Dedifferentiated amniotic fluid mesenchymal stem cell (primary cell): ENCODE data around the gene FAM168A.

Source experiments
- DNase-seq: peaks from one replicate; pipeline ENCODE4 v3.0.0-alpha.2; 2016; ENCODE audit errors: extremely low spot score

The FAM168A gene, protein sequence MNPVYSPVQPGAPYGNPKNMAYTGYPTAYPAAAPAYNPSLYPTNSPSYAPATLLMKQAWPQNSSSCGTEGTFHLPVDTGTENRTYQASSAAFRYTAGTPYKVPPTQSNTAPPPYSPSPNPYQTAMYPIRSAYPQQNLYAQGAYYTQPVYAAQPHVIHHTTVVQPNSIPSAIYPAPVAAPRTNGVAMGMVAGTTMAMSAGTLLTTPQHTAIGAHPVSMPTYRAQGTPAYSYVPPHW

DNA sequence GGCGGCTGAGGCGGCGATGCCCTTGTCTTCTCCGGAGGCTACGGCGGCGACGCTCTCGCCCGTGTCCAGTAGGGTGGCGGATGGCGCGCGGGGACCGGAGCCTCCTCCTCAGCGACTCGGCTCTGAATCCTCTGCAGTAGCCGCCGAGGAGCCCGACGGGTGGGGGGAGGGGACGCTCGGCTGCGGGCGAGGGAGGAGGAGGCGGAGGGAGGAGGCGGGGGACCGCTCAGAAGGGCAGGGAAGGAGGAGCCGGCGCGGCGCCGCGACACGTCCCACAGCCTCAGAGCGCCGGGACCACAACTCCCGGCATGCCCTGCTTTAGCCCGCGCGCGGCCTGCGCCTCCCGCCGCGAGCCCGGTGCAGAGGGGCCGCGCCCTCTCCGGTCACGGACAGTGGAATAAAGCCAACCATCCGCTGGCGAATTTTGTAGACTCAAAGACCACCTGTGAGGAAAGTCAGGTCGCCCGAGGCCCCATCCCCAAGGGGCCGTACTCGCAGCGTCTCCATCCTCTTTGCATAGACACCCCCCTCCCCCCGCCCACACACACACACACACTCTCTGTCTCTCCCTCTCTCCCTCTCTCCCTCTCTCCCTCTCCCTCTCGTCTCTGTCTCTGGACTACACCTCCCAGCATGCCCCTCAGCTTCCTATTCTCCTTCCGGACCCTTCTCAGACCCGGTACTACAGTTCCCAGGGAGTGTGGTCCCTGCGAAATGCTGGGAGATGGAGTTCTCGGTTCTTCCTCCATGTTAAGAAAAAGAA, at the start of gene FAM168A:
Gene FAM168A (minus strand): TSS at position 157 of the 763 bp plus-strand sequence. CDS start 129,638 bp downstream, outside the sequence.
- DNase-seq = peak; percentile 98

DNA sequence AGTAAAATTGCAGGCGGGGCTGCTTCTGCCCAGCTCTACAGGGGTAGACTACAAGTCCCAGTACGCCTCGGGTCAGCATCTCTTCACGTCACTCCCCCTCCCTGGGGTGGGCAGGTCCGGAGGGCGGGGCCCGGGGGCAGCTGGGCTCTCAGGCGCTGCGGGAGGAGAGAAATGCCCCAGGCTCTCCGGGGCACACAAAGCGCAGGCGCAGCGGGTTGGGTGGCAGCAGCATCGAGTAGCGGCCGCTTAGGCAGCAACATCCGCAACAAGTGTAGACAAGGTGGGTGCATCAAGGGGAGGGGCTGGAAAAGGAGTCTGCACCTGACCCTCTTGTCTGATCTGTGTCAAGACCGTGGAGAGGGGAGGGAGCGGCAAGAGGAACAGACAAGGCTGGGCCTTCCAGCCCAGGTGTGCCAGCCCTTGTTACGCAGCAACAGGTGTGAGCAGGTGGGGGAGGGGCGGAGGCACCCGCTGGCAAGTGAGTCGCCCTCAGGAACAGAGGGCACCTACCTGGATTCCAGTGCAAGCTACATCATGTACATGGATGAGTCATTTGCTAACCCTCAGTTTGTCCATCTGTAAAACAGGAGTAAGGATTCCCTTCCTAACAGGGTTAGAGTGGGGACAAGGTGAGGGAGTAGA, 49.7 kb upstream of the FAM168A start:
- DNase-seq = peak; percentile 70

DNA sequence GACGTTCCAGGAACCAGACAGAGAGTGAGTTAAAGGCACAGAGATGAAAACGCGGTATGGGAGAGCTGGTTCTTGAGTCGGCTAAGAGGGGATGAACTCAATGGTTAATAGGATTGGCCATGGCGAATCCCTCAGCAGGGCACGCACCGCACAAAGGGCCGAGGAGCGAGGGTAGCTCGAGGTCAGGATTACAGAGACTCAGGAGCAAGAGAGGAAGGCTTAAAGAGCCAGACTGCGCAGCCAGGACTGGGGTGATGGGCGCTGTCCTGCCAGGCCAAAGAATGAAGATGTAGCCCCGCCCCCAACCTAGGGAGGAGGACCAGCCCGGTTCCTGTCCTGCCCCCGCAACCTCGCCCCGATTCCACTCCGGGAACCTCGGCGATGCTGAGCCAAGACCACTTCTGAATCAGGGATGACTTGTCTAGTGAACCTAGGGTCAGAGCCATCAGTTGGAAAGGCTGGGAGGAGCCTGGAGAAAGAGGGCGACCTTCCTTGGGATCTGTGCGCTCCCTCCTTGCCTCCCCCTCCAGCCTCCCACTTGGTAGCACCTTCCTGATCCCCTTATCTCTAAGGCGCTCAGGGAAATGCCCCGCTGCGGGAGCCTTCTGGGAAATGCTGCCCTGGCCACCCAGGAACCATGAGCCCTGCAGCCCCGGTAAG, 48.2 kb upstream of the FAM168A start, which contains the start of gene PLEKHB1:
Gene PLEKHB1 (plus strand): TSS at position 610 of the 660 bp plus-strand sequence. CDS start 28 bp downstream, at position 638.
- DNase-seq = no peak

DNA sequence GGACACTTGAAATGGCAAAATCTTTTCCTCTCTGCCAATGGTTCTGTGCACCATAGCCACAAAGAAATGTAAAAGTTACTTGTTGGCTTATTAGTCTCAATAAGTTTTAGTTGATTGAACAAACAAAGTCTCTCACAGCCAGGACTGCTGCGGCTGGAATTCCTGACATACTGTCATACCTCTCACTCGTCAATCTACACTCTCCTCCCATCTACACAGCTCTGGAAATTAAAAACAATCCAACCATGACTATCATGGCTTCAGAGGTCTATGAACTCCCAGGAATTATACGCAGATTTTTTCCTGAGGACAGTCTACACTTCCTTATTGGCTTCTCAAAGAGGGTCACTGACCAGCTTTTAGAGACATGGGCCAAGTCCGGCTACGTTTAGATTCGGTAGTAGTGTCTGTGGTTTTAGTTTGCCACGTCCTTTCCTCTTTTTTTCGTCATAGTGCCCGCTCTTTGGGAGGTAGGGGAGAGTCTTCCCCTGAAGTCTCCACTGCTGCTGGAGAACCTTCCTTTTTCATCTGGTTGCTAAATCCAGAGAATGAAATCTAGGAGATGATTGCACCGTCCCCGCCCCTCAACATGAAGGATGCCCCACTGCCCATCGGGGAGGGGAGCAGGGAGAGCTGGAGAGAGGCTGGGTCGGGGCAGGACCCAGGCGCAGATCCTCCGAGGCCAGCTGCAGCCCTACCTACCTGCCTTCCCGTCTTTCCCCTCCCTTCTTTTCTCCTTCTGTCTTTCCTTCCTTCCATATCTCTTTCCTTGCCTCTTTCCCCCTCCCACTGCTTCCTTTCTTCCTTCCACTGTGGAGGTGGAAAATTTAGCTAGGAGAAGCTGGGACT, 47.4 kb upstream of the FAM168A start:
- no peak for DNase-seq

DNA sequence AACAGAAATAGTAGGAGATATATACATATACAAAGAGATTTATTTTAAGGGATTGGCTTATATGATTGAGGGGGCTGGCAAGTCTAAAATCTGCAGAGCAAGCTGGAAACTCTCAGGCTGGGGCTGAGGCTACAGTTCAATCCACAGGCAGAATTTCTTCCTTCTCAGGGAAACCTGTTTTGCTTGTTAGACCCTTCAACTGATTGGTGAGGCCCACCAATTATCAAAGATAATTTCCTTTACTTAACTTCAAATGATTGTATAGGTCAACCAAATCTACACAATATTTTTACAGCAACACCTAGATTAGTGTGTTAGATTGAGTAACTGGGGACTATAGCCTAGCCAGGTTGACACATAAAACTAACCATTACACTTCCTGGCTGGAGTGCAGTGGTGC, 43.8 kb upstream of the FAM168A start:
- no peak for DNase-seq

DNA sequence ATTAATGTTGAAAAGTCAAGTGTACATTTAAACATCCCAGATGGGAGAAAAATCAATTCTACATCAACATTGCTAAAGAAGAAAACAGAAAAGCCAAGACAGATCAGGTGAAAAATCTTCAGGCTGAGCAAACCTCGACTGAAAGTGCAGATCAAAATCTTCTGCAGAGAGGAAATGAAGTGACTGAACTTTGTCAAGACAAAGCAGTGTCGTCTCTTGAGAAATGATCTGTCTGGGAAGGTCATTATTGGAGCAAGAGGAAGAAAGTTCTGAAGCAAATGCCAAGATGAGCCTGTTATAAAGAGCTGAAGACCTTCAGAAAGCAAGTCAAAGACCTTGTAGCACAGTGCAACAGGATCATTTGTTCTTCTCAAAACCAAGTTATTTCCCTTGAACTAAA, 42.7 kb upstream of the FAM168A start:
- no peak for DNase-seq

DNA sequence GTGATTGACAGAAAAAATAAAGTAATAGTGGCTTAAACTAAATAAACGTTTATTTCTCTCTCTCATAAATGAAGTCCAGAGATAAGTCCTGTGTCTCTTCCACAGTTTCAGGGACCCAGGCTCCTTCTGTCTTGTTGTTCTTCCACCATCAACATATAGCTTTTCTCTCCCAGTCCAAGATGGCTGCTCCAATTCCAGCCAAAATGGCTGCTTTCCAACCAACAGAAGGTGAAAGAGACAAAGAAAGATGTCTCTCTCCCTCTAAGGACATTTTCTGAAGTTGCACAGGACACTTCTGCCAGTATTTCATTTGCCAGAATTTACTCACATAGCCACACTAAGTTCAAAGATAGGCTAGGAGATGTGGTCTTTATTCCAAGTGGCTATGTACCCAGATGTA, 39.1 kb upstream of the FAM168A start:
- no peak for DNase-seq

DNA sequence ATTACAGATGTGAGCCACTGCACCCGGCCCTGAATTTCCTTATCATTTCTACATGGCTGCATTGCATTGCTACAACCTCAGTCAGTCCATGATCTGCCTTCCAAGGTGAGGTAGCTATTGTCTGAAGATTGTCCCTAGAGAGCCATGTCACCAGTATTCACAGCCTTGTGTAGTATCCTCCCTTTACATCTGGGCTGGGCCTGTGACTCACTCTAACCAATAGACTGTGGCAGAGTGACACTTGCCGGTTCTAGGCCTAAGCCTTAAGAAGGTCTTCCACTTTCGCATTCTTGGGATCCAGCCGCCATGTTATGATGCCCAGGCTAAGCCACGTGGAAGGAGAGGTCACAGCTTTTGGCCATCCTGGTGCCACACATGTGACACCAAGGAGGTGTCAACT, 38.3 kb upstream of the FAM168A start:
- no peak for DNase-seq

DNA sequence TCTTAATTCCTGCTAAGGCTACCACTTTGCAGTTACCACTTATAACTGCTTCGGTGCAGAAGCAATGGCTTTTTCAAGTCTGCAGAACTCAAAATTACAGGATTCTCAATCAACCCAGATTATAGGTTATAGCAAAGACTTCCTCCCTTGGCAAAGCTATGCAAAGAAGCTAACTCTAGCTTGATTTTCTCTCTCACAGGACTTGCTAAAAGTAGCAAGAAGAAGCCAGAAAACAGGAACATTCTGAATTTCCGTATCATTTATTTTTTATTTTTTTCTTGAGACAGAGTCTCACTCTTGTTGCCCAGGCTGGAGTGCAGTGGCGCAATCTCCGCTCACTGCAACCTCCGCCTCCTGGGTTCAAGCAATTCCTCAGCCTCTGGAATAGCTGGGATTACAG, 37.8 kb upstream of the FAM168A start:
- DNase-seq = no peak

DNA sequence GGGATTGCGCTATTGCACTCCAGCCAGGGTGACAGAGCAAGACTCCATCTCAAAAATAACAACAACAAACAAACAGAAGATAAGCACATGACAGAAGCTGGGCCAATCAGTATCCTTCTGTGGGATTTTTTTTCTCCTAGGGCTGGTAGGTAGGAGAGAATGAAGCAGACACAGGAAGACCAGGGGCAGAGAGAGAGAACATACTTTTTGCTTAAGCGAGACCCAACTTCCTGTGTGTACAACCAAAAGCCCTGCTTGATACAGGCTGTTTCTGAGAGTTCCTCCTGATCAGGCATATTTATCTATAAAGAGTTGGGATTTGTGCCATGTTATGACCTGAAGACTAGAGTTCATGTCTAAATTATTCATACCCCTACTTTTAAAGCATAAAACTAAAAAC, 36.1 kb upstream of the FAM168A start:
- DNase-seq = no peak

DNA sequence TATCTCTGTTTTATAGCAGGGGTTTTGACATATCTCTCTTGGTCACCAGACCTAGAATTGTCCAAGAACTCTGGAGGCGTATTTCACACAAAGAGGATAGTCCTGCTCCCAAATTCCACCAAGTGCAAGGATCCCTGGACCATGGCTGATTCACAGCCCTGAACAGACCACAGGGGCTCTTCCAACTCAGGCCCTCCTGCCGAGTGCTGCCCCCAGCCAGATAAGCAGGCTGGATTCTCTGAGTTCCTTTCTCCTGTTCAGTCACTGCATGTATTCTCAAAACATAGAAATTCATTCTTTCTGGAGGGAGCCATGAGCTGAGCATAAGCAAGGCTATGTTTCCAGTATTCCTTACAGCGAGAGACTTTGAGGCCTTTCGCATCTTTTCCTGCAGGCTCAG, 35.1 kb upstream of the FAM168A start:
- no peak for DNase-seq

DNA sequence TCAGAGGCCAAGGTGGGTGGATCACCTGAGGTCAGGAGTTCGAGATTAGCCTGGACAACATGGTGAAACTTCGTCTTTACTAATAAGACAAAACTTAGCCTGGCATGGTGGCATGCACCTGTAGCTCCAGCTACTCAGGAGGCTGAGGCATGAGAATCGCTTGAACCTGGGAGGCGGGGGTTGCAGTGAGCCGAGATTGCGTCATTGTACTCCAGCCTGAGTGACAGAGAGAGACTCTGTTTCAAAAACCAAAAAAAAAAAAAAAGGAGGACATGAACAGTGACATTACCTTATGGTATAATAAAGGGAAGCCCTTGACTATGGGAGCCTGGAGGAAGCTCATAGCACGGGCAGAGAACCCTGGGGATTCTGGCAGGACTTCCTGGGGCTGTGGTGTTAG, 32.0 kb upstream of the FAM168A start:
- DNase-seq = no peak

DNA sequence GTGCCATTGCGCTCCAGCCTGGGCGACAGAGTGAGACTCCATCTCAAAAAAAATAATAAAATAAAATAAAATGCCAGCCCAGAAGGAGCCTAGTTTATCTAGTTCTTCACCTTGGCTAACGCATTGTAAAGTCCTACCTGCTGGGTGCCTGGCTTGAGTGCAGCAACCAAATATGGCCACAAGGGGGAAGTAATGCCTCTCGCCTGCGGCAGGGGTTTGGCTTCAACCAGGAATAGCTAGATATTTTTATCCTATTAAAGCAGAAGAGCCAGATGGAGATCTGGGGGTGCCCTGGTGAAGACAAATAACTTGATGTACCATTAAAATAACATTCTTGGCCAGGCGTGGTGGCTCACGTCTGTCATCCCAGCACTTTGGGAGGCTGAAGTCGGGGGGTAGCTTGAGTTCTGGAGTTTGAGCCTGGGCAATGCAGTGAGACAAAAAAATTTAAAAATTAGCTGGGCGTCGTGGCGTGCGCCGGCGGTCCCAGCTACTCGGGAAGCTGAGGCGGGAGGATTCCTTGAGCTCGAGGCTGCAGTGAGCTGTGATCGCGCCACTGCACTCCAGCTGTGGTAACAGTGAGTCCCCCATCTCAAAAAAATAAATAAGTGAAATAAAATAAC, 27.9 kb upstream of the FAM168A start:
- DNase-seq = peak; percentile 72

DNA sequence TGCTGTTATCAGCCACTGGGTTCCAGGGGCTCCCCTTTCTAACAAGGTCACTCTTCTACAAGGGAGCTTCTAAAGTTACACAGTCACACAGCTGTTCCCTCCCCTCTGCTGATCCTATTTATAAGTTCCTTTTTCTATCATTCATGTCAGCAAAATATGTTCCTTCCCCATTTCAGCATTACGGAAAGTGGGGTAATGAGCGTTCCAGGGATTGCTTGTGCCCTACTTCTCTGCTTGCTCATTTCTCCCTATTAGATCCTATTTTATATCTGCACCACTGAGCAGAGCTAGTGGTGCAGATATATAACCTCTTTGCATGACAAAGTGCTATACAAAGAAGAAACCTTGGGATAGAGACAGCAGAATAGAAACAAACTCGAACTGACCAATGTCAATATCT, 25.8 kb upstream of the FAM168A start:
- DNase-seq = no peak

DNA sequence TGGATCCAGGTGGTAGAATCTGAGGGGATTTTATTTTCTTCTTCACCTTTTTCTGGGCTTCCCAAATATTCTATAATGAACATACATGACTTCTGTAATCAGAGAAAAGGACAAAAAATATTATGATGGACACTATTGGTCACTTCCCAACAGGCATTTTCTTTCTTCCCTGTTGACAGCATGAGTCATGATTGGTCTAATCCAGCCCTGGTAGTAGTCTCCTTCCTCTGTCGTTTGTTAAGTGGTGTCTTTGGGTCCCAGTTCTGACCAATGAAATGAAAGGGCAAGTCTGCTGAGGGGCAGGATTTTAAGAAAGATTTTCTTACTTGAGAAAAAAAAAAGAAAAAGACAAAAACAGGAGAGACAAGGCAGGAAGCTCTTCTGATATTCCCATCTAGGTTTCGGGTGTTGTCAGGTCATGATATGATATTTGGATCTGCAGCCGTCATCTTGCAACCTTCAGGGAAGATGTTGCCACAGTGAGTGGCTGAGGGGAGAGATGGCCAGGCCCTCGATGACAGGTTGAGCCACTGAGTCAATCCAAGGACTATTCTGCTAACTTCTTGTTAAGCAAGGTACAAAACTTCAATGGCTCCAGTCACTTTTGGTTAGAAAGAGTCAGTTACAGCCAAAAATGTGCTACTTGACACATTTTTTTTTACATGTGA, 25.1 kb upstream of the FAM168A start:
- DNase-seq = no peak

DNA sequence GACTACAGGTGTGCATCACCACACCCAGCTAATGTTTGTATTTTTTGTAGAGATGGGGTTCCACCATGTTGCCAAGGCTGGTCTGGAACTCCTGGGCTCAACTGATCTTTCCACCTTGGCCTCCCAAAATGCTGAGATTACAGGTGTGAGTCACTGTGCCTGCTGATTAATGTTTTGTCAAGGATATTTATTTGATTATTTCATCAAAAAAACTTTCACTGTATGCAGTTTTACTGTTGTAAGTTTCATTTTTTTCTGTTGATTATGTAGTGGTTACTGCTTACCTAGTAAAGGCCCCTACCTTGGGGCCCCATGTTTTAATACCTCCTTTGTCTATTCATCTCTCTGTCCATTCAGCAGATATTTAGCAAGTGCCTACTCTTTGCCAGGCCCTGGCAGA, 16.7 kb upstream of the FAM168A start:
- DNase-seq = no peak

DNA sequence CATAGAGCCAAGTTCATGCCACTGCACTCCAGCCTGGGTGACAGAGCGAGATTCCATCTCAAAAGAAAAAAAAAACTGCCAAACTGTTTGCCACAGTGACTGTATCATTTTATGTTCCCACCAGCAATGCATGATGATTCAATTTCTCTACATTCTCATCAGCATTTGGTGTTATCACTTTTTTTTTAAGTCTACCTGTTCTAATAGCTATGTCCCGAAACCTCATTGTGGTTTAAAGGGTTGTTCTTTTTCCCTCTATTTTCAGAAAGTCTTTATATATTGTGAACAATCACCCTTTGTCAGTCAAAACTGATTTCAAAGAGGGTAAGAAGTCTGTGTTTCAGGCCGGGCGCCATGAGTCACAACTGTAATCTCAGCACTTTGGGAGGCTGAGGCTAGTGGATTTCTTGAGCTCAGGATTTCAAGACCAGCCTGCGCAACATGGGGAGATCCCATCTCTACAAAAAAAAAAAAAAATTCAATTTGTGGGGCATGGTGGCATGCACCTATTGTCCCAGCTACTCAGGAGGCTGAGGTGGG, 14.8 kb upstream of the FAM168A start:
- no peak for DNase-seq

DNA sequence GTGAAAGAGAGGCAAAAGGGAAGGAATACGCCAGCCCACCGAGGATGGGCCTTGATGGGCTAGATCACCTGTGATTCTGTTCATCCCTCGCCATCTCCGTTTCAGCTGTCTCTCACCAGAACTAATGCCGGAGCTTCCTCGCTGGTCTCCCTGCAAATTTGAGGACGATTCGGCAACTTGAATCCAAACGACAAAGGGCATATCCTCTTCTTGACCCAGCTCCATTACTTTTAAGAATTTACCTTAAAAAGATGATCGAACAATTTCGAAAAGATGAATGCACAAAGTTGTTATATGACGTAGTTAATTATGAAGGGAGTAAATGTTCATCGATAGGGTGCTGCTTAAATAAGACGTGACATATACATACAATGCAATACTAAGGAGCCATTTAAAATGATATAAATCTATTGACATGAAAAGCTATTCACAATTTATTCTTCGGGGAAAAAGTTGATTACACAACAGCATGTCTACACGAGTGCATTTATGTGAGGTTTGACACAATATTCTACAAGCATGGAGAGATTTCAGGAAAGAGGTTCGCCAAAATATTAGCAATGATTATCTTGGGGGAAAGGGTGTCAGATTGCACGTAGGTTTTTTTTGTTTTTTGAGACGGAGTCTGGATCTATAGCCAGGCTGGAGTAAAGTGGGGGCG, 937 bp upstream of the FAM168A start:
- DNase-seq = no peak

DNA sequence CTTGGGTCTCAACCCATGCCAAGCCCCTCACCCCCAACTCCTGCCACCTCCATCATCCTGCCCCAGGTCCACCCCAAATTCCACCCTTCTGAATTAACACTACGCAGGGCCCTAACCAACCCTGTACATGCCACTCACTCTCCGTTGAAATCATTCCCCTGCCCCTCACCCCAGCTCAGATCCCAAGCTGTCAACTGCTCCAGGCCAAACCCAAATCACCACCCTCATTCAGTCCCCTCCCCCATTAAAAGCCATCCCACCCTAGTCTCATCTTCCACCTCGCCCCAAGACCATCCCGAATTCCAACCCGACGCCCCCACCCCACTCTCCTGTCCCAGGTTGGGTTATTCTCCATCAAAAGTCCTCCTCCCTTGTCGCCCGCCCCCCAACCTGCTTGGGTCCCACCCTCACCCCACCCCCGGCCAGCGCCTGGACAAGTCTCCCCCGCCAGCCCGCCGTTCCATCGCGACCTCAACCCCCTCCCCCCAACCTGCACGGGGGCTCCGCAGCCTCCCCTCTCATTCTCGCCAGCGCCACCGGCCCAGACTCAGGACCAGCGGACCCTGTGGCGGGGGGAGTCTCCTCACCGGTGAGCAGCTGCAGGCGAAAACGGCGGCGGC, 466 bp downstream of the FAM168A start:
- DNase-seq = no peak
